WTC11 (cell line): ENCODE results near the gene PARVB. TPM values are rescaled to one million over a fixed set of nuclear protein-coding genes. Genes with fewer than 3 reads are reported as not detected.

Source experiments
- ATAC-seq: fragments of 200-7000 bp; cut with Tn5 transposase; 2 replicates; pipeline ENCODE4 v1.10.0; 2021; ENCODE audit warnings: mild to moderate bottlenecking, moderate library complexity
- CTCF ChIA-PET: fragments of 300-600 bp; sonication (Branson Sonifier 250); formaldehyde crosslinking; loops from one replicate; lab custom pipeline; 2021; ENCODE audit warnings: antibody characterized with exemption; lab: Charles Lee
- POLR2A ChIA-PET: fragments of 350-600 bp; sonication (Branson Sonifier 250); formaldehyde crosslinking; loops from one replicate; lab custom pipeline; 2021; ENCODE audit warnings: antibody characterized with exemption; lab: Charles Lee
- DNase-seq: peaks from one replicate; pipeline ENCODE4 v3.0.0; 2021; ENCODE audit warnings: low spot score
- H3K27ac Mint-ChIP-seq: 2 replicates; pipeline ENCODE4 v1.8.0; 2021; ENCODE audit warnings: mixed read lengths
- H3K27me3 Mint-ChIP-seq: 2 replicates; pipeline ENCODE4 v1.8.0; 2021; ENCODE audit warnings: low read depth, mild to moderate bottlenecking, moderate library complexity, mixed read lengths
- H3K36me3 Mint-ChIP-seq: 2 replicates; pipeline ENCODE4 v1.8.0; 2021; ENCODE audit warnings: mixed read lengths
- H3K4me1 Mint-ChIP-seq: 2 replicates; pipeline ENCODE4 v1.8.0; 2022; ENCODE audit warnings: mixed read lengths
- H3K4me3 Mint-ChIP-seq: 2 replicates; pipeline ENCODE4 v1.8.0; 2021; ENCODE audit warnings: mild to moderate bottlenecking, moderate library complexity, mixed read lengths
- H3K9me3 Mint-ChIP-seq: 2 replicates; pipeline ENCODE4 v1.8.0; 2021; ENCODE audit warnings: mixed read lengths
- AR ChIP-seq: fragments of 250-450 bp; sonication (Bioruptor Pico); IDR thresholded peaks from 2 replicates; pipeline ENCODE4 v1.9.0; 2021; ENCODE audit warnings: mild to moderate bottlenecking
- ATF3 ChIP-seq: sonication (generic); formaldehyde crosslinking; conservative IDR thresholded peaks from 2 replicates; pipeline ENCODE4 v1.8.1; 2022; ENCODE audit warnings: mild to moderate bottlenecking, missing genetic modification reagents
- CBFB ChIP-seq: sonication (generic); formaldehyde crosslinking; IDR thresholded peaks from 2 replicates; pipeline ENCODE4 v1.8.1; 2022; ENCODE audit warnings: mild to moderate bottlenecking, low read depth, missing genetic modification reagents
- E2F1 ChIP-seq: sonication (generic); formaldehyde crosslinking; IDR thresholded peaks from 2 replicates; pipeline ENCODE4 v1.8.0; 2022; ENCODE audit warnings: mild to moderate bottlenecking, missing genetic modification reagents
- ELF4 ChIP-seq: sonication (generic); formaldehyde crosslinking; IDR thresholded peaks from 2 replicates; pipeline ENCODE4 v1.8.1; 2022; ENCODE audit warnings: low read depth, mild to moderate bottlenecking, moderate library complexity, missing genetic modification reagents
- ESRRA ChIP-seq: sonication (generic); formaldehyde crosslinking; IDR thresholded peaks from 2 replicates; pipeline ENCODE4 v1.8.1; 2022; ENCODE audit warnings: mild to moderate bottlenecking, missing genetic modification reagents, borderline replicate concordance
- FOXP1 ChIP-seq: sonication (generic); formaldehyde crosslinking; IDR thresholded peaks from 2 replicates; pipeline ENCODE4 v1.8.0; 2022; ENCODE audit warnings: missing genetic modification reagents, mild to moderate bottlenecking, moderate library complexity, borderline replicate concordance
- GABPB1 ChIP-seq: sonication (generic); formaldehyde crosslinking; IDR thresholded peaks from 2 replicates; pipeline ENCODE4 v1.8.1; 2023; ENCODE audit warnings: mild to moderate bottlenecking, missing genetic modification reagents
- GRHL2 ChIP-seq: fragments of 250-450 bp; sonication (Bioruptor Pico); IDR thresholded peaks from 2 replicates; pipeline ENCODE4 v1.8.0; 2022; ENCODE audit warnings: mild to moderate bottlenecking, moderate library complexity; ENCODE audit not compliant: insufficient replicate concordance, severe bottlenecking
- GTF2I ChIP-seq: fragments of 250-450 bp; sonication (Bioruptor Pico); conservative IDR thresholded peaks from 2 replicates; pipeline ENCODE4 v1.4.0; 2021; ENCODE audit warnings: mild to moderate bottlenecking
- KAT7 ChIP-seq: sonication (generic); formaldehyde crosslinking; IDR thresholded peaks from 2 replicates; pipeline ENCODE4 v1.8.1; 2023; ENCODE audit warnings: missing genetic modification reagents, mild to moderate bottlenecking, borderline replicate concordance
- MLX ChIP-seq: sonication (generic); formaldehyde crosslinking; IDR thresholded peaks from 2 replicates; pipeline ENCODE4 v1.8.1; 2023; ENCODE audit warnings: mild to moderate bottlenecking, missing genetic modification reagents, moderate library complexity
- NFE2L1 ChIP-seq: sonication (generic); formaldehyde crosslinking; IDR thresholded peaks from 2 replicates; pipeline ENCODE4 v1.8.1; 2023; ENCODE audit warnings: missing genetic modification reagents
- NR2C2 ChIP-seq: sonication (generic); formaldehyde crosslinking; IDR thresholded peaks from 2 replicates; pipeline ENCODE4 v1.8.0; 2022; ENCODE audit warnings: mild to moderate bottlenecking, missing genetic modification reagents
- NR3C1 ChIP-seq: sonication (generic); formaldehyde crosslinking; conservative IDR thresholded peaks from 2 replicates; pipeline ENCODE4 v1.8.1; 2023; ENCODE audit warnings: low read depth, mild to moderate bottlenecking, missing genetic modification reagents
- PRDM15 ChIP-seq: sonication (generic); formaldehyde crosslinking; IDR thresholded peaks from 2 replicates; pipeline ENCODE4 v1.8.0; 2022; ENCODE audit warnings: missing genetic modification reagents
- PRRX2 ChIP-seq: fragments of 250-450 bp; sonication (Bioruptor Pico); IDR thresholded peaks from 2 replicates; pipeline ENCODE4 v1.8.0; 2021; ENCODE audit warnings: mild to moderate bottlenecking
- USF1 ChIP-seq: sonication (generic); formaldehyde crosslinking; IDR thresholded peaks from 2 replicates; pipeline ENCODE4 v1.8.0; 2022; ENCODE audit warnings: mild to moderate bottlenecking, missing genetic modification reagents
- ZNF232 ChIP-seq: sonication (generic); formaldehyde crosslinking; IDR thresholded peaks from 2 replicates; pipeline ENCODE4 v1.8.0; 2022; ENCODE audit warnings: mild to moderate bottlenecking, missing genetic modification reagents
- ZNF263 ChIP-seq: sonication (generic); formaldehyde crosslinking; IDR thresholded peaks from 2 replicates; pipeline ENCODE4 v1.8.1; 2022; ENCODE audit warnings: low read depth, mild to moderate bottlenecking, moderate library complexity, missing genetic modification reagents
- ZNF416 ChIP-seq: fragments of 250-450 bp; sonication (Bioruptor Pico); IDR thresholded peaks from 2 replicates; pipeline ENCODE4 v1.9.0; 2021; ENCODE audit warnings: mild to moderate bottlenecking, inconsistent platforms
- ZNF512 ChIP-seq: sonication (generic); formaldehyde crosslinking; IDR thresholded peaks from 2 replicates; pipeline ENCODE4 v1.8.1; 2022; ENCODE audit warnings: missing genetic modification reagents, borderline replicate concordance
- ZSCAN18 ChIP-seq: fragments of 250-450 bp; sonication (Bioruptor Pico); IDR thresholded peaks from 2 replicates; pipeline ENCODE4 v2.1.2; 2022; ENCODE audit warnings: mild to moderate bottlenecking, moderate library complexity
- total RNA-seq: library from RNA; stranded (reverse); gene quantifications from 3 replicates; pipeline ENCODE4 v1.2.3, GENCODE V29; 2021

Gene PARVB
- total RNA-seq, 1 experiment from 2014 or later, result 3.3 TPM

GRCh38 chr22:44190381-44190976 lies 166.4 kb downstream of the PARVB start (continued):
- TF ChIP-seq ZSCAN18 (CRISPR knock-in tag) (no peak), GABPB1 (CRISPR knock-in tag) (no peak), ATF3 (CRISPR knock-in tag) (no peak), E2F1 (CRISPR knock-in tag) (no peak), FOXP1 (CRISPR knock-in tag) (no peak), ZNF416 (CRISPR knock-in tag) (no peak), GRHL2 (CRISPR knock-in tag) (no peak), NR2C2 (CRISPR knock-in tag) (no peak), ELF4 (CRISPR knock-in tag) (no peak), CBFB (CRISPR knock-in tag) (no peak), KAT7 (CRISPR knock-in tag) (no peak), AR (CRISPR knock-in tag) (no peak)

GRCh38 chr22:44191036-44191454 lies 166.9 kb downstream of the PARVB start:
- H3K4me3 Mint-ChIP-seq, result no peak overlapping the region
- no peaks in the 10 kb centered on the region for H3K36me3 Mint-ChIP-seq
- CTCF ChIA-PET, result interaction anchor here (0.7 kb wide), 1 partner anchor 92 kb away, joined by 5 read pairs; no protein-coding TSS in a partner anchor
- peaks cover 11% of the 10 kb centered on the region for H3K9me3 Mint-ChIP-seq
- H3K4me1 Mint-ChIP-seq, result peaks cover 6% of the 10 kb centered on the region; the same call in 1 of the 2 replicates
- POLR2A ChIA-PET, result interaction anchor here (0.7 to 1.2 kb wide), 2 partner anchors 10 to 17 kb away, joined by 4 to 5 read pairs; partner anchors contain the start of gene PARVG
- ATAC-seq (no peak), DNase-seq (no peak)
- H3K27me3 Mint-ChIP-seq, result no peaks in the 10 kb centered on the region
- no peak overlapping the region for H3K27ac Mint-ChIP-seq
- TF ChIP-seq ZNF263 (no peak), MLX (CRISPR knock-in tag) (no peak), ATF3 (CRISPR knock-in tag) (no peak), PRDM15 (CRISPR knock-in tag) (no peak), ZNF232 (no peak), ESRRA (CRISPR knock-in tag) (no peak), NR3C1 (CRISPR knock-in tag) (no peak), GTF2I (no peak), PRRX2 (no peak), CBFB (CRISPR knock-in tag) (no peak), ZNF512 (no peak), NFE2L1 (CRISPR knock-in tag) (no peak), USF1 (no peak)
